Measurements from ENCODE around the gene REEP3.

GRCh38 chr10:63634488-63635065, 113.4 kb downstream of the REEP3 start:
- TF ChIP-seq, protein P1, sequence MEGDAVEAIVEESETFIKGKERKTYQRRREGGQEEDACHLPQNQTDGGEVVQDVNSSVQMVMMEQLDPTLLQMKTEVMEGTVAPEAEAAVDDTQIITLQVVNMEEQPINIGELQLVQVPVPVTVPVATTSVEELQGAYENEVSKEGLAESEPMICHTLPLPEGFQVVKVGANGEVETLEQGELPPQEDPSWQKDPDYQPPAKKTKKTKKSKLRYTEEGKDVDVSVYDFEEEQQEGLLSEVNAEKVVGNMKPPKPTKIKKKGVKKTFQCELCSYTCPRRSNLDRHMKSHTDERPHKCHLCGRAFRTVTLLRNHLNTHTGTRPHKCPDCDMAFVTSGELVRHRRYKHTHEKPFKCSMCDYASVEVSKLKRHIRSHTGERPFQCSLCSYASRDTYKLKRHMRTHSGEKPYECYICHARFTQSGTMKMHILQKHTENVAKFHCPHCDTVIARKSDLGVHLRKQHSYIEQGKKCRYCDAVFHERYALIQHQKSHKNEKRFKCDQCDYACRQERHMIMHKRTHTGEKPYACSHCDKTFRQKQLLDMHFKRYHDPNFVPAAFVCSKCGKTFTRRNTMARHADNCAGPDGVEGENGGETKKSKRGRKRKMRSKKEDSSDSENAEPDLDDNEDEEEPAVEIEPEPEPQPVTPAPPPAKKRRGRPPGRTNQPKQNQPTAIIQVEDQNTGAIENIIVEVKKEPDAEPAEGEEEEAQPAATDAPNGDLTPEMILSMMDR (IDR thresholded peaks at IDR 0.05) = no peak
- no peak for TF ChIP-seq TCF7L2 (IDR thresholded peaks at IDR 0.05; ENCODE audit: low read depth, low read length)
- TF ChIP-seq POLR2AphosphoS5 (IDR thresholded peaks at IDR 0.05; ENCODE audit: low read depth, low read length) = no peak
- TF ChIP-seq, protein P2, sequence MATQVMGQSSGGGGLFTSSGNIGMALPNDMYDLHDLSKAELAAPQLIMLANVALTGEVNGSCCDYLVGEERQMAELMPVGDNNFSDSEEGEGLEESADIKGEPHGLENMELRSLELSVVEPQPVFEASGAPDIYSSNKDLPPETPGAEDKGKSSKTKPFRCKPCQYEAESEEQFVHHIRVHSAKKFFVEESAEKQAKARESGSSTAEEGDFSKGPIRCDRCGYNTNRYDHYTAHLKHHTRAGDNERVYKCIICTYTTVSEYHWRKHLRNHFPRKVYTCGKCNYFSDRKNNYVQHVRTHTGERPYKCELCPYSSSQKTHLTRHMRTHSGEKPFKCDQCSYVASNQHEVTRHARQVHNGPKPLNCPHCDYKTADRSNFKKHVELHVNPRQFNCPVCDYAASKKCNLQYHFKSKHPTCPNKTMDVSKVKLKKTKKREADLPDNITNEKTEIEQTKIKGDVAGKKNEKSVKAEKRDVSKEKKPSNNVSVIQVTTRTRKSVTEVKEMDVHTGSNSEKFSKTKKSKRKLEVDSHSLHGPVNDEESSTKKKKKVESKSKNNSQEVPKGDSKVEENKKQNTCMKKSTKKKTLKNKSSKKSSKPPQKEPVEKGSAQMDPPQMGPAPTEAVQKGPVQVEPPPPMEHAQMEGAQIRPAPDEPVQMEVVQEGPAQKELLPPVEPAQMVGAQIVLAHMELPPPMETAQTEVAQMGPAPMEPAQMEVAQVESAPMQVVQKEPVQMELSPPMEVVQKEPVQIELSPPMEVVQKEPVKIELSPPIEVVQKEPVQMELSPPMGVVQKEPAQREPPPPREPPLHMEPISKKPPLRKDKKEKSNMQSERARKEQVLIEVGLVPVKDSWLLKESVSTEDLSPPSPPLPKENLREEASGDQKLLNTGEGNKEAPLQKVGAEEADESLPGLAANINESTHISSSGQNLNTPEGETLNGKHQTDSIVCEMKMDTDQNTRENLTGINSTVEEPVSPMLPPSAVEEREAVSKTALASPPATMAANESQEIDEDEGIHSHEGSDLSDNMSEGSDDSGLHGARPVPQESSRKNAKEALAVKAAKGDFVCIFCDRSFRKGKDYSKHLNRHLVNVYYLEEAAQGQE (IDR thresholded peaks at IDR 0.05; ENCODE audit: insufficient read depth in 1 of 2, low read depth in 2 of 2, low read length in 1 of 2) = no peak
- no peak for TF ChIP-seq SIN3A (IDR thresholded peaks at IDR 0.05; ENCODE audit: borderline replicate concordance, insufficient read depth, low read depth, low read length)
